VCaP (cell line): ENCODE measurements around the gene KDM1B.

Experiments used
- H3K27ac ChIP-seq: fragments of 450-650 bp; 2 replicates; pipeline ENCODE4 v1.5.1; 2017
- CTCF ChIP-seq: fragments of 450-650 bp; conservative IDR thresholded peaks from 2 replicates; pipeline ENCODE4 v1.5.1; 2017; ENCODE audit warnings: mild to moderate bottlenecking, moderate library complexity

The KDM1B gene

GRCh38 chr6:18155150-18155863, at the start of gene KDM1B:
Gene KDM1B (plus strand): TSS chr6:18155422. CDS start chr6:18159896, 4,474 bp downstream.
- no peak for TF ChIP-seq CTCF

GRCh38 chr6:18107061-18107460, 48.2 kb upstream of the KDM1B start:
- no peak overlapping the region for H3K27ac ChIP-seq
- no peak for TF ChIP-seq CTCF

More at GRCh38 chr6:18155150-18155863, at the start of gene KDM1B:
- H3K27ac ChIP-seq: peak within 1 kb of the TSS; percentile 57

GRCh38 chr6:18110162-18110561, 45.1 kb upstream of the KDM1B start:
- no peak overlapping the region for H3K27ac ChIP-seq
- TF ChIP-seq CTCF: no peak

GRCh38 chr6:18115356-18115755, 39.9 kb upstream of the KDM1B start:
- H3K27ac ChIP-seq: no peak overlapping the region
- no peak for TF ChIP-seq CTCF

GRCh38 chr6:18117136-18117535, 38.1 kb upstream of the KDM1B start:
- no peak overlapping the region for H3K27ac ChIP-seq
- TF ChIP-seq CTCF: no peak

- no peak overlapping the region for H3K27ac ChIP-seq
- no peak for TF ChIP-seq CTCF
Observed at GRCh38 chr6:18118330-18118729, 36.9 kb upstream of the KDM1B start.

- no peak overlapping the region for H3K27ac ChIP-seq
- TF ChIP-seq CTCF: no peak
Observed at GRCh38 chr6:18119236-18119635, 36.0 kb upstream of the KDM1B start.
